WI38 (cell line): ENCODE data around the gene KRT76.

Source experiments
- H3K4me3 ChIP-seq: 2 replicates; pipeline ENCODE4 v1.5.1; 2011; ENCODE audit warnings: low read depth, mild to moderate bottlenecking, control low read depth, low read length
- CTCF ChIP-seq: IDR thresholded peaks from 2 replicates; pipeline ENCODE4 v1.5.1; 2012; ENCODE audit warnings: low read depth, mild to moderate bottlenecking, control low read depth, low read length

Gene KRT76

DNA sequence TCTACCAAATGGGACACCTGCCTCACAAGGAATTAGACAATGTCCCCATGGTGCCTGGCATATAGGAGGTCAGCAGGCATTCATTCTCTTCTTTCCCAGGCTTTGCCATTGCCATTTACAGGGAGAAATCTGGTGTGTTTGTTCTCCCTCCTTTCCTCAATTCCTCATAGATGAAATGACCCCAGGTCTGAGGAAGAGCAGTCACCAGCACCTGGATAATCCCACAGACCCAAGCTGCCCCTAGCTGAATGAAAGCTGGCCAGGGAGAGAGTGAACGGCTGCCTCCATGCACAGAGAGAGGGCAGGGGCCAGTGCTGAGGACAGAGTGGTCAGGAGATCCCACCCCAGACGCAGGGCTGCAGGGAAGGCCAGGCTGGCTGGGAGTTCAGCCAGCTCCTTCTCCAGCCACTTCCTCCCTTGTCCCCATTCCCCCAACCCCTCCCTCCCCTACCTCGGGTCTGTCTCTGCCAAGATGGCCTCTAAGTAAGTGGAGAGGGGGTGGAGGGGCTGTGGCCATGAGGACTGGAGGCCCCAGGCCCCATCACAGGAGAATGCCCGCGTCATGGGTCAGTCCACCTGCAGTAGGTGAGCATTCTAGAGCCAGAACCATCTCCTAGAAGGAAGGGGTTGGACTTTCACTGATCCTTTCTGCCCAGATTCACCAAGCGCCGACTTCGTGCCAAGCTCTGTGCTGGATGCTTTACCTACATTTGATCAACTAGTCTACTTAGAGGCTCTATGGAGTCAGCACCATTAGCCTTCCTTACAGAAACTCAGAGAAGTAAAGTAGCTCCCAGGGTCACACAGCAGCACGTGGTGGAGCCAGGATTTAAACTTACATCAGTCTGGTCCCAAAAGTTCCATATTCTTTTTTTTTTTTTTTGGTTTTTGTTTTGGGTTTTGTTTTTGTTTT is 38.8 kb upstream of the KRT76 start:
- no peak overlapping the region for H3K4me3 ChIP-seq

DNA sequence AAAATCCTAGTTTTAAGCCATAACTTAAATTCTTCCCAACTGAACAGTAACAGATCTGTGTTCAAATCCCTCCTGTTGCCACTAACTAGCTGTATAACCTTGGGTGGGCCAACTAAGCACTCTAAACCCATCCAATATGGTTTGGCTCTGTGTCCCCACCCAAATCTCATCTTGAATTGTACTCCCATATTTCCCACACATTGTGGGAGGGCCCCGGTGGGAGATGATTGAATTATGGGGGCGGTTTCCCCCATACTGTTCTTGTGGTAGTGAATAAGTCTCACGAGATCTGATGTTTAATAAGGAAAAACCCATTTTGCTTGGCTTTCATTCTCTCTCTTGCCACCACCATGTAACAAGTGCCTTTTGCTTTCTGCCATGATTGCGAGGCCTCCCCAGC is 38.0 kb upstream of the KRT76 start:
- TF ChIP-seq CTCF: no peak

More for the DNA sequence above, 38.8 kb upstream of the KRT76 start:
- no peak for TF ChIP-seq CTCF

GRCh38 chr12:52814710-52815155 is 37.6 kb upstream of the KRT76 start:
- TF ChIP-seq CTCF: no peak
- H3K4me3 ChIP-seq: no peak overlapping the region

More for the DNA sequence above, 38.0 kb upstream of the KRT76 start:
- H3K4me3 ChIP-seq: no peak overlapping the region

DNA sequence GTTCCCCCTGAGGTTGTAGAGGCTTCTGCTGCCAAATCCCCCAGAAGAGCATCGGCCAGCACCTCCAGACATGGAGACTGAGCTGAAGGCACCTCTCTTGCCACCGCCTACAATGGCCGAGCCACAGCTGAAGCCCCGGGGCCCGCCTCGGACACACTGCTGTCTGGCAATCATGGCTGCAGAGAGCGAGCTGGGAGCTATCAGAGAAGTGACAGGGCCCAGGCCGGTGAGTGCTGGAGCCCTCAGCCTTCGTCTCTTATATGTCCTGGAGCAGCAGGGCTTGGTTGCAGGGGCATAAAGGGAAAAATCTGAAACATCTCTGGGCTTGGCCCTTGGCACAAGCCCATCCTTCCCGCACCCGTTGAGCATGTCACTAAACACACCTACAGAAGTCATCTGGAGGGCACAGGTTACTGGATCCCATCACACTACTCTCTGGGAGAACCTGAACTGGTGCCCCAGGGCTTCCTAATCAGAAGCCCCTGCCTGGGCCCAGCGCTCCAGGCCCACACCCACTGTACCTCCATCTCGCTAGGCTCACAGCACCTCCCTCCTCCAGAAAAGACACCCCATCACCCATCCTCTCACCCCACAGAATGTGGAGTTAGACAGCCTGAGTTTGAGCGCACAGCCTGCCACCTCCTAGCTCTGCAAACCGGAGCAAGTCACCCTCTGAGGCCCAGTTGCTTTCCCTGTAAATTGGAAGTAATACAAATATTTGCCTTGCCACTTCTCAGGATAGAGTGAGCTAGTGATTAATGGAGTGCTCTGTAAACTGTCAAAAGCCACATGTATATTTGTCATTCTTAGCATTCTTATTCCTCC is 37.0 kb upstream of the KRT76 start, which contains the start of gene KRT4:
Gene KRT4 (minus strand): TSS at position 232 of the 825 bp plus-strand sequence. CDS start 58 bp downstream, at position 174.
- H3K4me3 ChIP-seq: no peak within 1 kb of the TSS
- no peak for TF ChIP-seq CTCF

DNA sequence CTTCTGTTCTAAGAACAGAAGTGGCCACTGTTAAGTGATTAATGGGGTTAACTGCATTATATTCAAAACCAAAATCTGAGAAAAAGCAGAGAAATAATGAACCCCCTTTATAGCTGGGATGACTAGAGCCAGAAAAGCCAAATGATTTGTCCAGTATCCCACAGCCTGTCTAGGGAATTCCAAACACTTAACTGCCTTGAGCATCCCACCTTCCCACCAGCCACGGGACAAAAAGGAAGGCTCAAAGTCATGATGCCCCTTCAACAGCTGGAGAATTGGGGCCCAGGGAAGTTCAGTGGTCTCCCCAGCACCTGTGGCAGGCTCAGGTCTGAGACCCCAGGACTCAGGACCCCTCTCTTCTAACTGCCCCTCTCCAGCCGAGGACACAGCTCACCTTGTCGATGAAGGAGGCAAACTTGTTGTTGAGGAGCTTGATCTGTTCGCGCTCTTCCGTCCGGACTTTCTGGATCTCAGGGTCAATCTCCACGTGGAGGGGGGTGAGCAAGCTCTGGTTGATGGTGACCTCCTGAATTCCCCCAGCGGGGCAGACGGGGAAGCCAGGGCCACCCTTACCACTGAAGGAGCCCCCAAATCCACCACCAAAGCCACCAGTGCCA is 36.2 kb upstream of the KRT76 start:
- TF ChIP-seq CTCF: no peak

GRCh38 chr12:52812749-52813148 is 35.6 kb upstream of the KRT76 start:
- no peak for TF ChIP-seq CTCF
- H3K4me3 ChIP-seq: no peak overlapping the region

More for the DNA sequence above, 36.2 kb upstream of the KRT76 start:
- H3K4me3 ChIP-seq: no peak overlapping the region
